ENCODE data around the gene GRM5. TPM values are rescaled to one million over a fixed set of nuclear protein-coding genes. Genes with fewer than 3 reads are reported as not detected.

Gene GRM5
- total RNA-seq, 1 experiment from 2014 or later, result 8.3 TPM

DNA sequence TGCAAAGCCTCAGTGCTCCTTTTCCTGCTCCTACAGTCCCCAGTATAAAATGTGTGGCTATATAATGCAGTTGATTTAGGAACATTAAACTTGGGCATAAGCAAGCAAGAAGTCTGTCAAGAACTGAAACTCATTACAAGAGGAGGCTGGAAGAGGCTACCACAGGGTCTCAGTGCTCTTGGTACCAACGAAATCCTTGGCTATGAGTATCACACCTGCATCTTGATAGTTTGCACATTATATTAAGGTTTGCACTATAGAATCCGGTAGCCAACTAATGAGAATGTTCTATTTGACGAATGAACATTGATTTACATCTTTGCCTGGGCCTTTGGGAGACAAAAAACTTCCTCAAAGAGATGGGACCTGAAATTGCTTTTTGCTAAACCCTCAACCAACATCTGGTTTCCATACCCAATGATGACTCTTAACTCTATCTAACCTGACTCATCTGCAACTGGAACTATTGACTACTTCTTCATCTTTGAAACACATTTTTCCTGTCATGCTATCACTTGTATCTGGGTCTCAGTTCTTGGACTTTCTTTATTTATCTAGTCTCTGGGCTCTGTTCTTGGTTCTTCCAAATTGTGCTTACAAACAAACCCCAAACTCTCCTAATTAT is 521.0 kb downstream of the GRM5 start:
- intact Hi-C loops (cut with micrococcal nuclease; ENCODE audit: unreplicated experiment), result loop anchor here (1.0 to 2.0 kb wide), 6 partner anchors 60 to 666 kb away; no protein-coding TSS in a partner anchor
- no peaks in the 10 kb centered on the region for H3K9me3 Mint-ChIP-seq (ENCODE audit: low read depth, unreplicated experiment)
- peaks cover 6% of the 10 kb centered on the region for H3K36me3 Mint-ChIP-seq (ENCODE audit: insufficient read depth, unreplicated experiment)
- peak overlapping the region; percentile 14 for H3K4me3 Mint-ChIP-seq (ENCODE audit: low read depth, unreplicated experiment)
- BruUV-seq (replicated peaks), result no TSS peak
- TF ChIP-seq CTCF (IDR thresholded peaks at IDR 0.05; ENCODE audit: unreplicated experiment), result peak; percentile 1
- H3K27ac Mint-ChIP-seq (ENCODE audit: unreplicated experiment), result peak overlapping the region; percentile 89
- CTCF ChIA-PET, result interaction anchor here (0.7 to 1.6 kb wide), 4 partner anchors 8 to 666 kb away, joined by 3 to 10 read pairs (median 6); partner anchors contain the start of gene CTSC
- H3K27me3 Mint-ChIP-seq (ENCODE audit: unreplicated experiment), result no peaks in the 10 kb centered on the region
- peaks cover 34% of the 10 kb centered on the region for H3K4me1 Mint-ChIP-seq (ENCODE audit: low read depth, unreplicated experiment)
- DNase-seq, result no peak

GRCh38 chr11:88543902-88544655 is 521.7 kb downstream of the GRM5 start:
- Mint-ChIP-seq H3K4me1 (ENCODE audit: low read depth, unreplicated experiment) (peaks cover 39% of the 10 kb centered on the region), H3K36me3 (ENCODE audit: insufficient read depth, unreplicated experiment) (peaks cover 6% of the 10 kb centered on the region), H3K27ac (ENCODE audit: unreplicated experiment) (peak overlapping the region; percentile 89), H3K9me3 (ENCODE audit: low read depth, unreplicated experiment) (no peaks in the 10 kb centered on the region), H3K4me3 (ENCODE audit: low read depth, unreplicated experiment) (peak overlapping the region; percentile 14), H3K27me3 (ENCODE audit: unreplicated experiment) (no peaks in the 10 kb centered on the region)
- DNase-seq, result peak; percentile 81
- CTCF ChIA-PET, result interaction anchor here (0.6 to 1.6 kb wide), 13 partner anchors 8 to 665 kb away, joined by 3 to 12 read pairs (median 3); partner anchors contain the start of gene CTSC
- BruUV-seq (replicated peaks), result no TSS peak
- TF ChIP-seq CTCF (IDR thresholded peaks at IDR 0.05; ENCODE audit: unreplicated experiment), result peak; percentile 87
- intact Hi-C loops (cut with micrococcal nuclease; ENCODE audit: unreplicated experiment), result loop anchor here (1.0 to 2.0 kb wide), 6 partner anchors 59 to 666 kb away; no protein-coding TSS in a partner anchor

DNA sequence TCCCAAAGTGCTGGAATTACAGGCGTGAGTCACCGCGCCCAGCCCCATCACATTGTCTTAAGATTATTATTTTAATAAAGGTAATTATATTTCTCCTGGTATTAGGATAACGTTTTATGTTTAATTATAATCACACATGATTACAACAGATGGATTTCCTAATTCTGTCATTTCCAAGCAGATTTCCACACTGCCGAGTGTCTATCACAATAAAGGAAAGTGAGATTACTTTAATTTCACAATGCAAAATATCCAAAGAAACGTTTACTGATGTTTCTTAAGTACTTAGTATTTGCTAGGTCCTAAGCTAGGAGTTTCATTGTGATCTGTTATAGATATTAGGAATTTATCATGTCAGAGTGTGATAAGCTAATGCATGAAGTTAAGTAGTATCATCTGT is 524.8 kb downstream of the GRM5 start:
- no peaks in the 10 kb centered on the region for H3K27me3 Mint-ChIP-seq (ENCODE audit: unreplicated experiment)
- DNase-seq, result no peak
- peaks cover 60% of the 10 kb centered on the region for H3K4me1 Mint-ChIP-seq (ENCODE audit: low read depth, unreplicated experiment)
- BruUV-seq (replicated peaks), result no TSS peak
- no peak overlapping the region for H3K27ac Mint-ChIP-seq (ENCODE audit: unreplicated experiment)
- peaks cover 12% of the 10 kb centered on the region for H3K36me3 Mint-ChIP-seq (ENCODE audit: insufficient read depth, unreplicated experiment)
- no peaks in the 10 kb centered on the region for H3K9me3 Mint-ChIP-seq (ENCODE audit: low read depth, unreplicated experiment)
- no peak overlapping the region for H3K4me3 Mint-ChIP-seq (ENCODE audit: low read depth, unreplicated experiment)
- intact Hi-C loops (cut with micrococcal nuclease; ENCODE audit: unreplicated experiment), result no loop called here
- CTCF ChIA-PET, result no interaction called here
- no peak for TF ChIP-seq CTCF (IDR thresholded peaks at IDR 0.05; ENCODE audit: unreplicated experiment)

- Mint-ChIP-seq H3K27ac (ENCODE audit: unreplicated experiment) (peak overlapping the region; percentile 97), H3K4me3 (ENCODE audit: low read depth, unreplicated experiment) (no peak overlapping the region), H3K4me1 (ENCODE audit: low read depth, unreplicated experiment) (peaks cover 67% of the 10 kb centered on the region), H3K27me3 (ENCODE audit: unreplicated experiment) (no peaks in the 10 kb centered on the region), H3K36me3 (ENCODE audit: insufficient read depth, unreplicated experiment) (peaks cover 12% of the 10 kb centered on the region), H3K9me3 (ENCODE audit: low read depth, unreplicated experiment) (no peaks in the 10 kb centered on the region)
- no peak for DNase-seq
- no peak for TF ChIP-seq CTCF (IDR thresholded peaks at IDR 0.05; ENCODE audit: unreplicated experiment)
- BruUV-seq (replicated peaks), result no TSS peak
- CTCF ChIA-PET, result interaction anchor here (0.7 to 3.6 kb wide), 3 partner anchors 11 to 434 kb away, joined by 3 to 15 read pairs (median 9); no protein-coding TSS in a partner anchor
- intact Hi-C loops (cut with micrococcal nuclease; ENCODE audit: unreplicated experiment), result loop anchor here (2.0 to 5.0 kb wide), 3 partner anchors 201 to 433 kb away; partner anchors contain the start of gene CTSC
Measured at GRCh38 chr11:88538098-88538497, 527.7 kb downstream of the GRM5 start.

All from Calu3 (cell line).